Measurements from ENCODE around the gene PUM2.

PUM2 gene

GRCh38 chr2:20352581-20353216 lies 2.1 kb upstream of the PUM2 start:
- no peak overlapping the region for H3K4me3 ChIP-seq (ENCODE audit: control insufficient read depth, low read depth, low read length)
- DNase-seq (ENCODE audit: low read depth) = no peak

GRCh38 chr2:20352230-20352578 lies 1.6 kb upstream of the PUM2 start:
- DNase-seq (ENCODE audit: low read depth) = no peak
- no peak overlapping the region for H3K4me3 ChIP-seq (ENCODE audit: control insufficient read depth, low read depth, low read length)
- TF ChIP-seq, protein P1, sequence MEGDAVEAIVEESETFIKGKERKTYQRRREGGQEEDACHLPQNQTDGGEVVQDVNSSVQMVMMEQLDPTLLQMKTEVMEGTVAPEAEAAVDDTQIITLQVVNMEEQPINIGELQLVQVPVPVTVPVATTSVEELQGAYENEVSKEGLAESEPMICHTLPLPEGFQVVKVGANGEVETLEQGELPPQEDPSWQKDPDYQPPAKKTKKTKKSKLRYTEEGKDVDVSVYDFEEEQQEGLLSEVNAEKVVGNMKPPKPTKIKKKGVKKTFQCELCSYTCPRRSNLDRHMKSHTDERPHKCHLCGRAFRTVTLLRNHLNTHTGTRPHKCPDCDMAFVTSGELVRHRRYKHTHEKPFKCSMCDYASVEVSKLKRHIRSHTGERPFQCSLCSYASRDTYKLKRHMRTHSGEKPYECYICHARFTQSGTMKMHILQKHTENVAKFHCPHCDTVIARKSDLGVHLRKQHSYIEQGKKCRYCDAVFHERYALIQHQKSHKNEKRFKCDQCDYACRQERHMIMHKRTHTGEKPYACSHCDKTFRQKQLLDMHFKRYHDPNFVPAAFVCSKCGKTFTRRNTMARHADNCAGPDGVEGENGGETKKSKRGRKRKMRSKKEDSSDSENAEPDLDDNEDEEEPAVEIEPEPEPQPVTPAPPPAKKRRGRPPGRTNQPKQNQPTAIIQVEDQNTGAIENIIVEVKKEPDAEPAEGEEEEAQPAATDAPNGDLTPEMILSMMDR (IDR thresholded peaks at IDR 0.05; ENCODE audit: control insufficient read depth, insufficient read depth, low read depth, low read length, missing control alignments) = no peak

More at GRCh38 chr2:20352581-20353216, 2.1 kb upstream of the PUM2 start:
- TF ChIP-seq, protein P1 (IDR thresholded peaks at IDR 0.05; ENCODE audit: control insufficient read depth, insufficient read depth, low read depth, low read length, missing control alignments) = no peak

DNA sequence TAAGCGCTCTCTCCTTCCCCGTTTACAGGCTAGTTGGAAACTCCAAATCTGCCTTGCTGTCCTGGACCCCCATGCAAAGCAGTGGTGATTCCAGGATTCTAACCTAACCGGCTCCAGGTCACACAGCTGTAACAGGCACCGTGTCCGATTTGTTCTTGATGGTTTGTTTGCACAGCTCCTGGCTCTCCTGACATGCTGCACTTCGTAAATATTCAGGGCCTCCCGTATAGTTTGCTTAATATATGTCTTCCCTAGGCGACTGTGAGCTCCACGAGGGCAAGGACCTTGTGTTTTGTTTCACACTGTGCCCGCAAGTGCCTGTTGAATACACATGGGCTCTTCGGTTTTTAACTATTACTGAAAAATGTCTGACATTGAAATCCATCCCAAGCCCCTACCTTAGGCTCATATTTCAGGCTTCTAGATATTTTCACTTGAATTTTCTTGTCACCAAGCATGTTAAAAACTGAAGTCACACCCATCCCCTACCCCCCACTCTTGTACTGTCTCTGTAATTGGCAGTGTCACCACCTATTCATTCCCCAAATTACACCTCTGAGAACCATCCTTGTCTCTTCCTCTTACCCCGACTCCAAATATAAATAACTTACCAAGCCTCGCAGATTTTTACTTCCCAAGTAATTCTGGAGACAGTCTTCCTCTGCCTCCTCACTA lies 1.0 kb upstream of the PUM2 start:
- no peak for DNase-seq (ENCODE audit: low read depth)
- TF ChIP-seq, protein P1 (IDR thresholded peaks at IDR 0.05; ENCODE audit: control insufficient read depth, insufficient read depth, low read depth, low read length, missing control alignments) = no peak

GRCh38 chr2:20350041-20350712 lies 467 bp downstream of the PUM2 start:
- TF ChIP-seq, protein P1 (IDR thresholded peaks at IDR 0.05; ENCODE audit: control insufficient read depth, insufficient read depth, low read depth, low read length, missing control alignments) = no peak
- DNase-seq (ENCODE audit: low read depth) = no peak
- H3K4me3 ChIP-seq (ENCODE audit: control insufficient read depth, low read depth, low read length) = peak overlapping the region; percentile 82

More for the DNA sequence above, 1.0 kb upstream of the PUM2 start:
- peak overlapping the region; percentile 65 for H3K4me3 ChIP-seq (ENCODE audit: control insufficient read depth, low read depth, low read length)

DNA sequence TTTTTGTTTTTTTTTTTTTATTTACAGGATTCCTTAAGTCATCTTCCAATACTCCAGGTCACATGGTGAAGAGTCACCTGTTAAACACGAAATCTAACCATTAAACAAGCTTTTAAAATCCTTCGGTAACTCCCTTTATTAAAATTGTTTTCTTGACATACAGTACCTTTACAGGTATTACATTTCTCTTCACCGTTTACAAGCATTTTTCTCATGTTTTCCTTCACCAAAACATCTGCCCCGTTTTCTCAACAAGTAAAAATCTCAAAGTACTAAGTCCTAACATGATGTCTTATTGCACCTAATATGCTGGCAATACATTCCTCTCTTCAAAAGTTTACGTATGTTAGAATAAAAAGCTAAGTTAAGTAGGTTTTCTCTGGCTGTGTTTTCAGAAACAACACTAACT lies 1.1 kb downstream of the PUM2 start:
- TF ChIP-seq, protein P1 (IDR thresholded peaks at IDR 0.05; ENCODE audit: control insufficient read depth, insufficient read depth, low read depth, low read length, missing control alignments) = no peak
- peak overlapping the region; percentile 82 for H3K4me3 ChIP-seq (ENCODE audit: control insufficient read depth, low read depth, low read length)
- DNase-seq (ENCODE audit: low read depth) = no peak

- no peak for DNase-seq (ENCODE audit: low read depth)
- no peak overlapping the region; the same call in 1 of the 2 replicates for H3K4me3 ChIP-seq (ENCODE audit: control insufficient read depth, low read depth, low read length)
Measured at GRCh38 chr2:20348542-20348941, 2.1 kb downstream of the PUM2 start.

More at GRCh38 chr2:20348542-20348941, 2.1 kb downstream of the PUM2 start:
- TF ChIP-seq, protein P1 (IDR thresholded peaks at IDR 0.05; ENCODE audit: control insufficient read depth, insufficient read depth, low read depth, low read length, missing control alignments) = no peak

Data from AG09309 (cell line).